HG03097 (cell line): ENCODE measurements around the gene TP53AIP1.

ENCODE experiments used
- ATAC-seq: cut with Tn5 transposase; IDR thresholded peaks from one replicate; pipeline ENCODE4 v1.9.1; 2021; ENCODE audit not compliant: unreplicated experiment, low FRiP score

Gene TP53AIP1

GRCh38 chr11:128942817-128943427, at the start of gene TP53AIP1:
Gene TP53AIP1 (minus strand): TSS chr11:128942871. CDS start chr11:128937818, 5,053 bp downstream.
- ATAC-seq: no peak

DNA sequence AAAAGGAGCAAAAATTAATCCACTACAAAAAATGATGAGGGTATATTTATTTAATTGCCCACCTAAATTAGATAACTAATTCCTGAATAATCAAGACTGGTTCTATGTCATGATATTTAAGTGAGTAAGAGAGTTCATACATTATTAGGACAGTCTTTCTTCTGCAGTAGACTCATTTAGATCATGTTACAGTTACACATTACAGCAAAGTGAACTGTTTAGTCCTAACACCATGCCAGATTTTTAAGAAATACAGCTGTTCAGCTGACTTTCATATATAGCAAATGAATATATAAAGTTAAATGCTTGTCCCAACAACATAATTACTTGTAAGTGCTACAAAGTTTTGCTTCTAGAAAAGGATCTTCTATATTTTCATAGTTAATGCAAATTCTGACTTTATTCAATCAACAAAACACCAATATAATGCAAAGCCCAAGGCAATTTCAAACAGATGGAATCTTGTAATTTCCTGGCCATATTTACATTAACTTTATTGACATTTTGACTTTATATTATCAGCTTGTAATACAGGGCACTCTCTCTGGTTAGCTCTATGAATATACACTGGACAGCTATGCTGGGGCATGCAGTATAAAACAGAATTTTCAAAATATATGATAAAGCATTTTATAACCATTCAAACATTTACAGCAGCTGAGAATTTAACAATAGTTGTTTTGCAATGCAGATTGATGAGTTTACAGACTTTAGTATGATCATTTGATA, 45.7 kb upstream of the TP53AIP1 start:
- no peak for ATAC-seq

DNA sequence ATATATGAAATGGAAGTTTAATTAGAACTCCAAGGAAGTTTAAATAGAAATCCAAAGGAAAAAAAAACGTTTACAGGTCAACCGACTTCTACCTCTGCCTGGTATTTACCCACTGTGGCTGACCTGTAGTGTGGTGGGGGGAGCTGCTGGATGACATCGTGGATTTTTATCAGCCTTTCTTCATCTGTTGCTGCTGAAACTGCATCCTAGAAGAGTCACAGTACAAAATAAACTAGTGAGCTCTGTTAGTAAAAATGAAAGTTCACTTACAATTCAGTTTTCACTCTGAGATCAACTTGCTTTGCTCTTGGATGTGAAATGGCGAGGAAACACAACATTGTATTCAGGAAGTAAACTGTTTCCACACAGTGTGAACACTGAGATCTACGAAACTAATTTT, 43.2 kb upstream of the TP53AIP1 start:
- no peak for ATAC-seq

GRCh38 chr11:128983023-128983422, 40.4 kb upstream of the TP53AIP1 start:
- ATAC-seq: no peak

GRCh38 chr11:128981254-128981653, 38.6 kb upstream of the TP53AIP1 start:
- no peak for ATAC-seq

GRCh38 chr11:128970598-128971190, 28.0 kb upstream of the TP53AIP1 start:
- no peak for ATAC-seq

- no peak for ATAC-seq
Measured at GRCh38 chr11:128968916-128969315, 26.2 kb upstream of the TP53AIP1 start.

- ATAC-seq: no peak
Measured at GRCh38 chr11:128967578-128967977, 24.9 kb upstream of the TP53AIP1 start.

GRCh38 chr11:128965485-128965884, 22.8 kb upstream of the TP53AIP1 start:
- peak; percentile 93 for ATAC-seq

GRCh38 chr11:128964463-128964930, 21.8 kb upstream of the TP53AIP1 start:
- ATAC-seq: no peak

DNA sequence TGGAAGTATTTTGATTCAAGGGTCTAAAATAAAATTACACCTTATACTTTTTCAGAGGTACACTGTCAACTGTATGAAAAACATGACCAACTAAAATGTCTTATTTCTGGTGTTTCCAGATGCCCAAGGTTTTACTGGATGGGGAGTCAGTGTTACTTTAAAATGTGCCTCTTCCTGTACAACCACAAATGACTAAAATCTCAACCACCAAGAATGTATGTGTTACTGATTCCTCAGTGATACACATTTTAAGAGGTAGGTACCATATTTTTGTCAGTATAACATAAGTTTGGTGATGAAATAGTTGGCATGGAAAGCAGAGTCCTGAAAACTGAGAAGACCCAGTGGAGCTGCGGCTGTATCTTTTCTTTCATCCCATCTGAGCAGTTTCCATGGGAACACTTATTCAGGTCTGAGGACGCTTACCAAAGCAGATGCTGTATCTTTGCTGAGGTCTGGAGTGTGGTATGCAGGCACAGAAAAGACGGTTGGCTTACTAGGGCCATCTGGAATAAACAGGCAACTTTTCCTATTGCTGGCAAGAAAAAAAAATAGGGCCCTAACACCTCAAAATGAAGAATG, 21.2 kb upstream of the TP53AIP1 start:
- ATAC-seq: peak; percentile 42

DNA sequence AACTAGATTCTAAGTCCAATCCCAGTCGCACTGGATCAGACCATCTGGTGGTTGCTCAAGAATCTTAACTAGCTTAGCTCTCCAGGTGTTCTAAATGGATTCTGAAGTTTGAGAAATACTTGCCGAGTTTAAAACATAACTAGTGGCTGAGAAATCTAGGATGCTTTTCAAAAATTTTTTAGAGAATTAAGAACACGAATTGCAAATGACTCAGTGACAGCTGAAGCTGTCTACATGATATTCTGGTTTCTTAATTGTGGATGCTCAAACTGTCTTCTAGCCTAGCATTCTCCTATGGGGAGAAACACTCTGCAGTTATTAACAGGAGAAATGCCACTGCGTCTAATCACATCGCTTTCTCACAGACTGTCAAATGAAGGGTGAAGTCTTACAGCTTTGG, 20.2 kb upstream of the TP53AIP1 start:
- no peak for ATAC-seq

- ATAC-seq: no peak
Measured at GRCh38 chr11:128961645-128962044, 19.0 kb upstream of the TP53AIP1 start.

GRCh38 chr11:128957202-128957482, 14.5 kb upstream of the TP53AIP1 start:
- no peak for ATAC-seq

GRCh38 chr11:128956401-128957201, 13.9 kb upstream of the TP53AIP1 start:
- no peak for ATAC-seq

- ATAC-seq: no peak
Measured at GRCh38 chr11:128955636-128956035, 13.0 kb upstream of the TP53AIP1 start.

GRCh38 chr11:128953151-128953550, 10.5 kb upstream of the TP53AIP1 start:
- ATAC-seq: no peak

GRCh38 chr11:128949791-128950454, 7.3 kb upstream of the TP53AIP1 start:
- ATAC-seq: no peak

DNA sequence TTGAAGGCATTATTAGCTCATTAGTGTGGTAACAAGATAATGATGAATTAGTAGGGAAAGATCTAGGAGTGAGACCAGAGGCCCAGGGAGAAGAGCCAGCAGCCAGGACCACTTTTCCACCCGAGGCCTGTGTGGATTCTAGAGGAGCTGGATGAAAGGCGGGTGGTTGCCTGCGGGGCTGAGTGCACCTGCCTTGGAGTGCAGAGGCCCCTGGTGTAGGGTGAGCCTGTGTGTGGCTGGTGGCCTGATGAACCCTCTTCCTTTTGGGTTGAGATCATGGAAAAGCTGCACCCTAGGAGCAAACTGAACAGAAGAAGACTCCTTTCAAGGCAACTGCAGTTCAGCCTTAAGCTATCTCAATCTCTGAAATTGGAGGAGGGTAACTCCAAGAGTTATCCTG, 5.9 kb upstream of the TP53AIP1 start:
- no peak for ATAC-seq

DNA sequence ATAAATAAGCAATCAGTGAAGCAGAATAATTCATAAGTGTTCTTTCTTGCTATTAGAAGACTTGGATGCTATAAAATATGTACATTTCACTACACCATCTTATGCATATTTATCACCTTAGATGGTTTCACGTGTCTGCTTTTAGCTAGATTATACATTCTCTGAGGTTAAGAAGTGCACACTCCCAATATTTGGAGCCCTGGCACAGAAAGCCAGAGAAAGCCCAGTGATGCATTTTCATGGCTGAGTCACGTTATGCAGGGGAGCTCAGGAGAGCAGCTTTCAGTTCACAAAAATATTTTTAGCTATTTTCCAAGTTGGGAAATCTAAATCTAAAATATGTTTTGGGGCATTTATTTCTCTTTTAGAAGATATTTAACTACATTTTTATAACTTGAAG, 5.1 kb upstream of the TP53AIP1 start:
- ATAC-seq: no peak
